Stimulated activated CD4-positive, alpha-beta T cell treated with anti-CD3 and anti-CD28 coated beads, Interleukin-2, amount 100 ng/mL, for 24 hours (primary cell): ENCODE data around the gene RGMA.
"Not testable (repeated sequence)": the region's sequence is repeated elsewhere in the genome, so short reads cannot be mapped to it uniquely, and the experiment has no call there.

Experiments used
- DNase-seq, 2 donors: peaks; one replicate each; pipeline ENCODE4 v3.0.0-alpha.2; 2020

The RGMA gene

DNA sequence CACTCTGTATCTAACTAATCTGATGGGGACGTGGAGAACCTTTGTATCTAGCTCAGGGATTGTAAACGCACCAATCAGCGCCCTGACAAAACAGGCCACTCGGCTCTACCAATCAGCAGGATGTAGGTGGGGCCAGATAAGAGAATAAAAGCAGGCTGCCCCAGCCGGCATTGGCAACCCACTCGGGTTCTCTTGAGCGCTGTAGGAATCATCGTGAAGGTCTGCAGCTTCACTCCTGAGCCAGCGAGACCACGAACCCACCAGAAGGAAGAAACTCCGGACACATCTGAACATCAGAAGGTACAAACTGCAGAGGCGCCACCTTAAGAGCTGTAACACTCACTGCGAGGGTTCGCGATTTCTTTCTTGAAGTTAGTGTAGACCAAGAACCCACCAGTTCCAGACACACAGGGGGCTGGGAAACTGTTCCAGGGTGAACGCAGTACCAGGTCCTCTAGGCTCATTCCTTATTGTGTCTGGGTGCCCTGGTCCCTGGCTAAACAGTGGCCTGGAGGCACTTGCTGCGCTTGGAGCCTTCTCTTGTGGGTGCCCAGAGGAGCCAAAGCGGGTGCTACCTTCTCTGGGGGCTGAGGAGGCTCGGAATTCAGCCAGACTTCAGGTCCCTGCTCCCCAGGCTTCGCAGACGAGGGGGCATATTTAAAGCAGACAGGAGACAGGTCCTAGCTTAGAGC is 56.4 kb downstream of the RGMA start:
- DNase-seq: not testable (repeated sequence)

DNA sequence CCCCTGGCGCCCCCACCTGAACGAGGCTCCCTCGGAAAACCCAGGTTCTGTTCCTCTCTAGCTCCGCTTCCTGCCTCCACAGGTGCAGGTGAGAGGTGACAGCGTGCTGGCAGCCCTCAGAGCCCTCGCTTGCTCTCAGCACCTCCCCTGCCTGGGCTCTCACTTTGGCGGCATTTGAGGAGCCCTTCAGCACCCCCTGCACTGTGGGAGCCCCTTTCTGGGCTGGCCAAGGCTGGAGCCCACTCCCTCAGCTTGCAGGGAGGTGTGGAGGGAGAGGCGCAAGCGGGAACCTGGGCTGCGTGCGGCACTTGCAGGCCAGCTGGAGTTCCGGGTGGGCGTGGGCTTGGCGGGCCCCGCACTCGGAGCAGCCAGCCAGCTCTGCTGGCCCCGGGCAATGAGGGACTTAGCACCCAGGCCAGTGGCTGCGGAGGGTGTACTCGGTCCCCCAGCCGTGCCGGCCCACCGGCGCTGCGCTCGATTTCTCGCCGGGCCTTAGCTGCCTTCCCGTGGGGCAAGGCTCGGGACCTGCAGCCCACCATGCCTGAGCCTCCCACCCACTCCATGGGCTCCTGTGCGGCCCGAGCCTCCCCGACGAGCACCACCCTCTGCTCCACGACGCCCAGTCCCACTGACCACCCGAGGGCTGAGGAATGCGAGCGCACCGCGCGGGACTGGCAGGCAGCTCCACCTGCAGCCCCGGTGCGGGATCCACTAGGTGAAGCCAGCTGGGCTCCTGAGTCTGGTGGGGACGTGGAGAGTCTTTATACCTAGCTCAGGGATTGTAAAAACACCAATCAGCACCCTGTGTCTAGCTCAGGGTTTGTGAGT is 57.2 kb downstream of the RGMA start:
- not testable (repeated sequence) for DNase-seq

DNA sequence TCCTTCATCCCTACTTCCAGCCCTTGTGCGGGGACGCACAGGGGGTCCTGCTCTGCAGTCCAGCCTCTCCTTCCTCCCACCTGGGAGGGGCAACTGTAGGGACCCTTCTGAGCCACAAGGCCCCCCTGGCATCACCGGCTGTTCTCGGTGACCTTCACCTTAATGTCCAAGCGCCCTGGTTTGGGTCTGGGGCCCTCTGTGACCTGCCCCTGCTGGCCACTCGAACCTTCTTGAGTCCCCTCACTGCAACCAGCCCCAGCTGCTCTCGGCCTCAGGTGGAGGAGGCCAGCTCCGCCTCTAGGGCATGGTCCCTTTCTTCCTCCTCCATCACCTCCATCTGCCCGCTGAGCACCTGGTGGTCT is 57.9 kb downstream of the RGMA start:
- DNase-seq: no peak

DNA sequence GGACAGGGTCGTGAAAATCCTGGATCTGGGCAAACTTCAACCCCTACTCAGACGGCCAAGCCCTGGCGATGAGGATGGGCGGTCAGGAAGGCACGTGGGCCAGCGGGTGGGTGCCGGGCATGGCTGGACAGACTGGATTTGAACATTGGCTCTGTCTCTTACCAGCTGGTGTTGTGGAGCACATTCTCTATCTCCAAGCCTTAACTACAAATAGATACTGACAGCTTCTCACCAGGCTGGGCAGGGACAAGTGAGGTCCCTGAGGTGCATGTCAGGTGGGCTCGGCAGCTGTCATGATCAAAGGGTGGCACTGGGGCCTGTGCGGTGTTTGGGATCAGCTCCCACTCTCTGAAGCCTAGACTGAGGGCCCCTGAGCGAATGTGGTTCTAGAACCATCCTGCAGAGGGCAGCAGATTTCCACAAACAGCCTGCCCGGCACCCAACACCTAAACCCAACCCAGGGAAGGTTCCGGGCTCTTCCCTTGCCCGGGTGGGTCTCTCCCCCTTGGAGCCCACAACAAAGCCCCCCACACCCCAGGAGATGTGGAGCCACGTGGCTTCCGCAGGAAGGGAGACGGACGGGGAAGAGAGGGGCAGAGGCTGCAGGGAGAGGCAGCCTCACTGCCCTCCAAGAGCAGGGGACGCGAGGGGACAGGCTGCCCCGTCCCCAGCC is 58.4 kb downstream of the RGMA start:
- peak; percentile 71 to 73 for DNase-seq

DNA sequence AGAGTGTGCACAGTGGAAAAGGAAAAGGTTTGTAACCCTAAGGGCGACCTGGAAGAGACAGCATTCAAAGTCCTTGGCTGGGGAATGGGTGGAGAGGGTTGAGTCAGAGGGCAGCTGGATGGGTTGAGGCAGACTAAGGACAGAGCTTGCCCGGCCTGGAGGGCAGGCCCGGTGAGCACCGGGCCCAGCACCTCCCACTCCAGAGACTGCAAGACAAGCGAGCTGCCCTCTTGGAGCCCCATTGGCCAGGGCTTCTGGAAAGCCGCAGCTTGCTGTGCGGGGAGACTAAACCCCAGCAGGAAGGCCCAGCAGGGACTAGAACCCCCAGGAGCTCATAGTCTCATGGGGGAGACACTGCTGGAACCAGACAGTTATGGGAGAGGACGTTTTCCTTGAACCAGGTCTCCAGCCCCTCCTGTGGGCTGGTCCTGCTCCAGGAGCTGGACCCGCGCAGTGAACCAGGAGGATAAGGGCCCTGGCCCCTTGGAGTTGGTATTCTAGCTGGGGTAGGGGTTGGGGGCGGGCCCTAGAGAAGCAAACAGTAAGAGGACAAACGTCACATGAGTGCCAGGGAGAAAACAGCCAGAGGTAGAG is 59.1 kb downstream of the RGMA start:
- no peak for DNase-seq

DNA sequence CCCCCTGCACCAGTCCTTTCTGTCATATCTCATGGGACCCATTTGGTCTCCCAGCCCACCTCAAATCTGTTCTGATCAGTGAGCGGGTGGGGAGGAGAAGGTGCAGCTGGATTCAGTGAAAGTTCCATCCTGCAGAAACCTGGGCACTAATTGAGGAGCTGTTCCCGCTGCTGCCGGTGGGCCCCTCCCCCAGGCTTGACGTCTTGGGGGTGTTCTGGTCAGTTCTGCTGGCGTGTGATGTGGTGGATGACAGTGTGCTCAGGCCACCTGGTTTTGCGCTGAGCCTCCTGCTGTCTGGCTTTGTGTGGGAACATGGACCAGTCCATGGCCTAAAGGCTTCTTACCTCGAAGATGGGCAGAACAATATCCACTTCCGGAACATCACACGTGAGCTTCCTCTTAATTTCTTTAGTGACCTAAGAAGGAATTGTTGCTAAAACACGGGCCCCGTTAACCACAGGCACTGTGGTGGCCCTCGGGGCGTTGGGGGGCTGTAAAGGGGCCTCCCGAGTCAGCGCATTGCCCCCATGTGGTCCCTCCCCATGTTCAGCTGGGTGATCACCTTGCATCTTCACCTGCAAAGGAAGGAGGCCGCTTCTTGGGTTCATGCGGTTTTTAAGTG is 59.7 kb downstream of the RGMA start:
- DNase-seq: no peak

DNA sequence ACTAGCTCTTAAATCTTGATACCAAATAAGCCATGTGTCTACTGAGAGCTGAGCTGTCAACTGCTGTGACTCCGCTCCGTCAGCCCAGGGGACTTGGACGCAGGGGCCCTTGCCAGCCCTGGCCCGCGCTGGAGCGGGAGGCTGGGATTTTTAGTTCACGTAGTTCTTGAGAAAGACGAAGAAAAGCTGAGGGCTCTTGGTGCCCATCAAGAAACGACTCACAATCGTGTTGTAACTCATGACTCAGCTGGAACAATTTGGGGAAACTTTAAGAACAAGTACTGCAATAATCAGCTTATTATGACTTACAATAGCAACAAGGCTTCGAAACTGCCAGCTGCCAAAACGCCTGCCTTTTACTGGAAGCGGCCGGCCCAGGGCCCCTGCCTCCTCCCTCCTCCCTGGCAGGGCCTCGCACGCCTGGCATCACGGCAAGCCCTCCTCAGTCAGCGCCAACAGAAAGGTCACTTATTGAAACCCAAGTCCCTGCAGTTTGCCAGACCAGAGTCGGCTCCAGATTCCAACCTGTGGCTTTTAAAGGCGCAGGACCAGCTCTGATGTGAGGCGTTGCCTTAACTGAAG is 60.3 kb downstream of the RGMA start:
- no peak for DNase-seq

DNA sequence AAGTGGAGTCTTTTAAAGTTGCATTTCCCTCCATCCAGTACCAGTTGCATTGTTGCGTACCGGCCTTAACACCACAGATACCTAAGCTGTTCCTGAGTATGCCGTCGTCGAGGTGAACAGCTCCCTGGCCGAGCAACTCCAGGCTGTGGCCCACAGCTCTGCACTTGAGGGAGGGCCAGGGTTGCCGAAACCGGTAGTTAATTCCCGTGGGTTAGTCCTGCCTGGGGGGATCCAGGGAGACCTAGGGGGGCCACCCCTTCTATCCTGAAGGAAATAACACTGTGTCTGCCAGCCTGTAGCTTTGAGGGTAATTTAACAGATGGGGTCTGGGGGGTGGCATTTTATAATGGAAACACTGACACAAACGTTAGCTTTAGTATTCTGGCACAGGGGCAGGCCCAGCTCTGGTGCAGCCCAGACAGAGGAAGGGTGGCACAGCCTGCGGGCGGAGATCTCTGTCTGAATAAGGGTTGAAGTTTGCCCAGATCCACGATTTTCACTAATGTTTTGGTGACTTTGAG is 60.8 kb downstream of the RGMA start:
- no peak for DNase-seq

DNA sequence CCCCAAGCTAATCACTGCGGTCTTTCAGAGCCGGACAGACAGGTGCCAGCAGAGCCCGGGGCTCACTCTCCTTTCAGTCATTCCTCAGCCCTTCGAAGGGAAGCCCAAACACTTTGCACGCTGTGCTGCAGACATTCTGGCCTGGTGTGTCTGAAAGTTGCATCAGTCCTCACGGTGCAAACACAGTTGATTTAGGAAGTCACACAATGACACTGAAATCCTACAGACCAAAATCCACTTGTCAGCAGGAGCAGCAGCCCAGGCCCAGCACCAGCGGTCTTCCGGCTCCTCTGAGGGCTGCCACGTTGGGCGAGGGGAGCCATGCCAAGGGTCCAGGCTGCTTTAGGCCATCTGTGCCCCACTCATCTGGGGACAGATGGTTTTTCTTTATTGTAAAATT is 61.6 kb downstream of the RGMA start:
- no peak for DNase-seq

DNA sequence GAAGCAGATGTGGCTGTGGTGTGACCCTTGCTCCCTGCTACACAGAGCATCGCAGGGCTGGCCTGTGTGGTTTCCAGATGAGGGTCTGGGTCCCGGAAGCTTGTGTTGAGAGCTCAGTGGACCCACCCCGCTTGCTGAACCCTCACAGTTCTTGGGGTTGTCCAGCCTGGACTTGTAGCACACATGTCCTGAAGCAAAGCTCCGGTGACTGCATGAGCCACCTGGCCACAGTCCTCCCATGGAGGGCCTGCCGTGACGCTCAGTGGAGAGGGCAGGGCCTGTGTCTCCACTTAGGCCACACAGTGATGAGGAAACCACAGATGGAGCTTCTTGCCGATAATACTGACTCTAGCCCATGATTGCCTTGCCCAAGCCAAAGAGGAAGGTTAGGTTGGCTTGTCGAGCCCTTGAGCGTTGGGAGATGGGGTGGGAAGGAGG is 62.6 kb downstream of the RGMA start:
- peak in 1 of 2 donors; percentile 11 for DNase-seq

DNA sequence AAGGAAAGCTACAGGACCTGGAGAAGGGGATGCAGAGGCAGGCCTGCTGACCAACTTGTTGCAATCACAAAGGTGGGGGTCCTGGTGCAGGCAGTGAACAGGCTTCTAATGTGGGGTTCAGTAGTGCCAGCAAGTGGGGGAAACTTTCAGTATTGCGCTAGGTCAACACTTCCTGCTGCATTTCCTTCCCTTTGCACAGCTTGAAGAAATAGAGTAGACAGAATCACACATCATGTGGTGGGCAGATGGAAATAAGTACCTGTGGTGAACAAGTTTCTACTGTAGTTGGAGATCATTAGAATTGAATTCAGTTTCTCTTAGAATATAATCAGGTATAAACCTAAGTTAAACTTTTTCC is 63.4 kb downstream of the RGMA start:
- DNase-seq: no peak

DNA sequence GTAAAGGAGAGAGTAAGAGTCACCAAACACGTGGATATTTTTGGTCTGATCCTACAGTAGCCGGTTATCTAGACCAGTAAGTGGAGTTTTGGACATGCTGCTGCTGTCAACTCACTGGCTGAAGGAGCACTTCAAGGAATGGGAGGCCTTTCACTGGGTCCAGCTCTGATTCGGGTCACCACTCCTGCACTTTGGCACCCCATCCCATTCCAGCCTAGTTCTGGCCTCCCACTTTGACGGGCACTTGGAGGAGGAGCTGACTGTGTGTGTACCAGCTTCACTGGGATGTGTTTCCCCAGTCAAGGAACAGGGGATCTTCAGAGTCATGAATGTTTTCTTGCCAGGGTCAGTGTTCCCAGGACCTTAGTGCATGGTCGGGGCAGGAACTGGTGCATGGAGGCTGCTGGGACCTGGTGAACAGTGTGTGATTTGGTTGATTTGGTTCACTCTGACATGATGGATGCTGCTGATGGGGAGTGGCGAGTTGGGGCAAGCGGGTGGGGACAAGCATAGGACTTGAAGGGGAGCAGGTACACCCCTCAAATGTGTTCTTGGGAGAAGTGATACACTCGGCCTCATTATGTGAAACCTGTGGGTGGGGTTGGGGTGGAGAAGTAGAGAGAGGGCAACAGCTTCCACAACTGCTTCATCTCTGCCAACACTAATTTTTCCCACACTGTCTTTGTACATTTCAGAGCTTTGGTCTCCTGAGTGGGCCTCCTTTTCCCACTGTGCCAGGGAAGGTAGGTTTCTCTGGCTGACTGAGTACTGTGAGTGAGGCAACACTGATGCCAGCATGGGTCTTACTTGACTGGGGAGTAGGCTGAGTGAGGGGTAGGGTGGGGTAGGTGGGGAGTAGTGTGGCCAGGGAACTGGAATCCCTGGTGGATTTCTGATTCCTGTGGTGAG is 64.0 kb downstream of the RGMA start:
- DNase-seq: no peak

DNA sequence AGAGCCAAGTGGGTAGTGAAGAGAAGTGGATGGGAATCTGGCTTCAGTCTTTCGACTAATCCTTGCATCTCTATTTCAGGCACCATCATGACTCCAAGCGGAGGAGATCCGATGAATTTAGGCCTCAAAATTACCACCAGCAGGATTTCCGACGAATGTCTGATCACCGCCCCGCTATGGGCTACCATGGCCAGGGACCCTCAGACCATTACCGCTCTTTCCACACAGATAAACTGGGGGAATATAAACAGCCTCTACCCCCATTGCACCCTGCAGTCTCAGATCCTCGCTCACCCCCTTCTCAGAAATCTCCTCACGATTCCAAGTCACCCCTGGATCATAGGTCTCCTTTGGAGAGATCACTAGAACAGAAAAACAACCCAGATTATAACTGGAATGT is 64.7 kb downstream of the RGMA start:
- DNase-seq: no peak

DNA sequence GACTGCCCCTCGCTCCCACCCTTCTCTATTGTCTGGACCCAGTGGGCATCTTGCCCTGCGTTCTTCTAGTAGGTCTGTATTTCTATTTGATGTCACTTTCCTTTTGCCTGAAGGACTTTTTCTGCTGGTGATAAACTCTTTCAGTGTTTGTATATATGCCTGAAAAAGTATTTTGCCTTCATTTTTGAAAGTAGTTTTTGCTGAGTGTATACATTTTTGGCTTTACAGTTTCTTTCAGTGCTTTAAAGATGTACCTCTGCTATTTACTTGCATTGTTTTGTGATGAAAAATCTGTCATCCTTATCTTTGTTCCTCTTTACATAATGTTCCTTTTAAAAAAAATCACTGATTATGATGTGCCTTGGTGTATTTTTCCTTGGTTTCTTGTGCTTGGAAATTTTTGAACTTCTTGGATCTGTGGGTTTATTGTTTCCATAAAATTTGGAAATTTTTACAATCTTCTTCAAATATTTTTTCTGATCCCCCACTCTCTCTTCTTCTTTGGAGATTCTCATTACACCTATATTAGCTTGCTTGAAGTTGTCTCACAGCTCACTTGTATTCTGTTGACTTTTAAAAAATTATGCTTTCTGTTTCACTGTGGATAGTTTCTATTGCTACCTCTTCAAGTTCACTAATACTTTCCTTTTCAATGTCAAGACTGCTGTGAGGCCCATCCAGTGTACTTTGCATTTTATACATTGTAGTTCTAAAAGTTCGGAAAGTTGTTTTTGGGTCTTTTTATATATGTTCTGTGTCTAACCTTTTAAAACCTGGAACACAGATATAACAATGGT is 67.8 kb downstream of the RGMA start:
- DNase-seq: no peak

DNA sequence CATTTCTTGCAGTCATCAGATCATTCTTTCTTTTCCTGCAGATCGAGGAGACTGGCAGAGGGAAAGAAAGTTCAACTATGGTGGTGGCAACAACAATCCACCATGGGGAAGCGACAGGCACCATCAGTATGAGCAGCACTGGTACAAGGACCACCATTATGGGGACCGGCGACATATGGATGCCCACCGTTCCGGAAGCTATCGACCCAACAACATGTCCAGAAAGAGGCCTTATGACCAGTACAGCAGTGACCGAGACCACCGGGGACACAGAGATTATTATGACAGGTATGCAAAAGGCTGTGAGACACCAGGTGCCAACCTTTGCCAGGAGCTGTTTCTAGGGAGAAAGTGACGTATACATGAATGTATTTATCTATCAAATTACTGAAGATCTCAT is 69.0 kb downstream of the RGMA start:
- no peak for DNase-seq

DNA sequence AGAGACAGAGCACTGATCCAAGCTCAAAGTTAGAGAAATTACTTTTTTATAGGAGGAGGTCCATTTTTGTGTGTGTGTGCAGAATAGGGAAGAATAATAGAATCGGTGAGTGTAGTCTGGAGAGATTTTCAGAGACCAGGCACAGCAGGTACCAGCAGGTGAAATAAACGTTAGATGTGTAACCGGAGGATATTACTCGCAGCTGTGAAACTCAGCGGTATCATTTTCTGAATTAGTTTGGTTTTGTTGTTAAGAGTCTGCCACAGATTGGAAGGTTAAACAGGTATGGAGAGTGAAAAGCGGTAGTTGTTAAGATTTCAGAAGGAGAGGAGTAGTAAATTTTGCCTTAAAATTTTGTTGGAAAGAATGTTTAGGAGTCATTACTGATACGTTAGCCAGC is 69.9 kb downstream of the RGMA start:
- no peak for DNase-seq

DNA sequence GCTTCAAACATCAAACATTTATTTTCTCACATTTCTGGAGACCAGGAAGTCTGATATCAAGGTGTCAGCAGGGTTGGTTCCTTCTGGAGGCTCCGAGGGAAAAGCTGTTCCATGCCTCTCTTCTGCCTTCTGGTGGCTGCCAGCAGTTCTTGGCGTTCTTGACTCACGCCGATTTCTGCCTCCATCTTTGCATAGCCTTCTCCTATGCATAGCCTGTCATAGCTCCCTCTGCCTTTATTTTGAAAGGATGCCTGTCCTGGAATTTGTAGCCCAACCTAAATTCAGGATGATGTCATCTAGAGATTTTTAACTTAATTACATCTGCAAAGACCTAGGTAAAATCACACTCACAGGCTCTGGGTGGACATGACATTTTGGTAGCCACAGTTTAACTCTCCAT is 70.4 kb downstream of the RGMA start:
- no peak for DNase-seq

DNA sequence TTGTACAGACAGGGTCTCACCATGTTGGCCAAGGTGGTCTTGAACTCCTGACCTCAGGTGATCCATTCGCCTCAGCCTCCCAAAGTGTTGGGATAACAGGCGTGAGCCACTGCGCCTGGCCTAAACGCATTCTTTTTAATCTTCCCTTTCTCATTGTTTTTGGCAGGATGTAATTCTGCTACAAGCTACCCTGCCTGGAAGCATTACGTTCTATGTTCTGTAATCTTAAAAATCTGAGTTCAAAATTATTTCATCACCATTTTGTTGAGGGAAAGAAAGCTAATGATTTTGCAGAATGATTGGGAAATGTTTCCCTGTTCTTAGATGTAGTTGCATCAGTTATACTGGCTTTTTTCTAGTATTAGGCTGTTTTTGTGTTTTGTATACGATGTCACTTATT is 71.5 kb downstream of the RGMA start:
- no peak for DNase-seq

DNA sequence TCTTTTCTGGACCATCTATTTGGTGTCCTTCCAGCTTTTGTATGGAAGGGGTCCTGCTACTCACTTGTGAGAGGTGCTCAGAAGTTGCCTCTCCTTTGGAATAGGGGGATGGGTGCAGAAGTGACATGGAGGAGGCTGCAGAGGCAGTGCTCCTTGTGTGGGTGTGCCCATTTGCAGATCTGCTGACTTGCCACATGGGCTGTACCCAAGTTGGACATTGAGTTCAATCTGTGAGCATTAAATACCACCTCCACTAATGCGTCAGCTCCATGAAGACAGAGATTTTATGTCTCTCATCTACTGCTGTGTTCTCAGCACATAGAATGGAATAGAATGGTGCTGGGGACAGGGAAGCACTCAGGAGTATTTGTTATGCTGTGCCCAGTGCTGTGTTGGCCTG is 76.2 kb downstream of the RGMA start:
- DNase-seq: no peak

DNA sequence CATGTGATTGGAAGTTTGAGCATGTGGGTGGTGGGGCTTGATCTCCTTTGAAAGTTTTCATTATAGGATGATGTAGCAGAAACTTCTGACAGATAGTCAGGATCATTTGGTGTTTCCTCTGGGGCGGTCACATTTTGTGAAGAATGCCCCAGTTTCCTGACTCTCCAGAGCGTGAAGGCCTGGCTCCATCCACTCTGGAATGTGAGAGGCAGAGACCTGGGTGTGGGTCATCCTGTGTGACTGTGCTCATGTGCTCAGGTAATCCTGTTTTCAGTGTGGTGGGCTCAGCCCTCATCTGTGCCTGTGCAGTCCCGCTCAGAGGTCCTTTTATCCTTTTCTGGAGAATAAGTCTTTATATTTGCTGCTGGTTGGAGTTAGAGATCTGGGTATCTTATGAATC is 81.0 kb downstream of the RGMA start:
- no peak for DNase-seq

DNA sequence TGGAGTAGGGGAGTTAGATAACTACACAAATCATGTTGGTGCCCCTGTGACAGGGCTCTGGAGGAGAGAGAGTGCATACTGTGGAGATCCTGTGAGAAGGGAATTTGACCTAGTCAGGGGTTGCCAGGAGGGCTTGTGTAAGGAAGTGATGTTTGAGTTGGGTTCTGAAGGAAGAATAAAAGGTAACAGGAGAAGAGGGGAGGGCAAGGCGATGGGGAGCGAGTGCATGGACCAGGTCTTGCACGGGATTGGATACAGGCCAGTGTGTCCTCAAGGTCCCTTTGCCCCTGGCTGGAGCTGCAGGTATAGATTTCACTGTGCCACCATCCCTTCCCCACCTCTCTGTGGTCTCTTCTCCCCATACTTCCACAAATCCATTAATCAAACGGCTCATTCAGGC is 83.9 kb downstream of the RGMA start:
- DNase-seq: no peak
